Keratinocyte (primary cell): ENCODE results near the gene PTPRN2. TPM values are rescaled to one million over a fixed set of nuclear protein-coding genes. Genes with fewer than 3 reads are reported as not detected.

ENCODE experiments used
- DNase-seq: peaks from one replicate; pipeline ENCODE4 v3.0.0-alpha.2; 2011; ENCODE audit warnings: low read depth, missing footprints, low spot score
- FAIRE-seq: peaks from 2 replicates; lab custom pipeline; 2011; peaks lifted over from hg19 to GRCh38; lab: Jason Lieb, UNC
- H2AFZ ChIP-seq: 2 replicates; pipeline ENCODE4 v1.6.0; 2012; ENCODE audit warnings: low read length, control low read depth, inconsistent platforms; ENCODE audit not compliant: control insufficient read depth
- H3K27ac ChIP-seq: 2 replicates; pipeline ENCODE4 v1.5.1; 2011; ENCODE audit warnings: low read length; ENCODE audit not compliant: control insufficient read depth, insufficient read depth
- H3K27me3 ChIP-seq: 3 replicates; pipeline ENCODE4 v1.6.0; 2011; ENCODE audit warnings: low read length; ENCODE audit not compliant: control insufficient read depth, insufficient read depth; ENCODE audit errors: extremely low read depth
- H3K36me3 ChIP-seq, 2 experiments: 2 replicates in 1 of 2; 3 replicates in 1 of 2; pipeline ENCODE4 v1.5.1; 2011; ENCODE audit warnings: low read length in 2 of 2, mild to moderate bottlenecking in 1 of 2; ENCODE audit not compliant: control insufficient read depth in 2 of 2, insufficient read depth in 2 of 2; ENCODE audit errors: extremely low read depth in 1 of 2
- H3K4me1 ChIP-seq: 3 replicates; pipeline ENCODE4 v1.5.1; 2011; ENCODE audit warnings: low read length; ENCODE audit not compliant: control insufficient read depth, insufficient read depth; ENCODE audit errors: extremely low read depth
- H3K4me2 ChIP-seq: 3 replicates; pipeline ENCODE4 v1.6.0; 2011; ENCODE audit warnings: low read depth, low read length; ENCODE audit not compliant: control insufficient read depth, insufficient read depth; ENCODE audit errors: extremely low read depth
- H3K4me3 ChIP-seq, 3 experiments: fragments of 200-600 bp in 1 of 3; sonication (generic) in 1 of 3; 2 replicates in 2 of 3; 3 replicates in 1 of 3; pipeline ENCODE4 v1.5.1; 2011 to 2016; ENCODE audit warnings: low read length in 3 of 3, mild to moderate bottlenecking in 3 of 3, control low read depth in 2 of 3, inconsistent platforms in 1 of 3, low read depth in 1 of 3, mixed read lengths in 1 of 3, mixed run types in 1 of 3, moderate library complexity in 1 of 3; ENCODE audit not compliant: control insufficient read depth in 2 of 3, insufficient read depth in 2 of 3; ENCODE audit errors: extremely low read depth in 1 of 3
- H3K79me2 ChIP-seq: 2 replicates; pipeline ENCODE4 v1.6.0; 2012; ENCODE audit warnings: low read length; ENCODE audit not compliant: control insufficient read depth, insufficient read depth
- H3K9ac ChIP-seq: 3 replicates; pipeline ENCODE4 v1.6.0; 2011; ENCODE audit warnings: low read length; ENCODE audit not compliant: control insufficient read depth, insufficient read depth; ENCODE audit errors: extremely low read depth
- H3K9me1 ChIP-seq: 3 replicates; pipeline ENCODE4 v1.6.0; 2011; ENCODE audit warnings: low read length; ENCODE audit not compliant: control insufficient read depth, insufficient read depth; ENCODE audit errors: extremely low read depth
- H3K9me3 ChIP-seq: 2 replicates; pipeline ENCODE4 v1.5.1; 2012; ENCODE audit warnings: low read depth, low read length; ENCODE audit not compliant: control insufficient read depth
- H4K20me1 ChIP-seq: 3 replicates; pipeline ENCODE4 v1.6.0; 2011; ENCODE audit warnings: low read length; ENCODE audit not compliant: control insufficient read depth, insufficient read depth; ENCODE audit errors: extremely low read depth
- CTCF ChIP-seq, 3 experiments: IDR thresholded peaks in 1 of 3; conservative IDR thresholded peaks in 1 of 3; optimal IDR thresholded peaks in 1 of 3; 2 replicates in 2 of 3; 3 replicates in 1 of 3; pipeline versions ENCODE3 to v1.5.1; 2011; ENCODE audit warnings: low read length in 3 of 3, mild to moderate bottlenecking in 3 of 3, moderate library complexity in 2 of 3, control low read depth in 1 of 3, inconsistent platforms in 1 of 3; ENCODE audit not compliant: insufficient read depth in 2 of 3; ENCODE audit errors: extremely low read depth in 1 of 3
- EZH2 ChIP-seq: IDR thresholded peaks from one replicate; pipeline ENCODE4 v1.6.1; 2012; ENCODE audit warnings: inconsistent platforms, mild to moderate bottlenecking, low read length, moderate library complexity
- dilution Hi-C: fragments of 300-500 bp; cut with MboI; formaldehyde crosslinking; loops from one replicate; pipeline ENCODE4 v1.7.0; 2020; ENCODE audit warnings: low sequenced_read_pairs; ENCODE audit not compliant: extremely low pct_ligation_motif_present
- polyA plus RNA-seq, 5 experiments: library from polyadenylated mRNA; depleted of rRNA in 3 of 5; stranded (reverse) in 3 of 5; stranded (forward) in 1 of 5; unstranded in 1 of 5; fragments of >200 nt; gene quantifications; 1 replicate in 1 of 5; 2 replicates in 3 of 5; 3 replicates in 1 of 5; pipeline versions ENCODE4 v1.2.1 to v1.2.3, GENCODE V29; 2011 to 2012; ENCODE audit warnings: missing spikeins in 2 of 5, low read depth in 1 of 5, low replicate concordance in 1 of 5

Gene PTPRN2
- polyA plus RNA-seq, 1 donor (not counting 4 experiments of a cell fraction or from before 2014, with no cell fraction given) = not detected

DNA sequence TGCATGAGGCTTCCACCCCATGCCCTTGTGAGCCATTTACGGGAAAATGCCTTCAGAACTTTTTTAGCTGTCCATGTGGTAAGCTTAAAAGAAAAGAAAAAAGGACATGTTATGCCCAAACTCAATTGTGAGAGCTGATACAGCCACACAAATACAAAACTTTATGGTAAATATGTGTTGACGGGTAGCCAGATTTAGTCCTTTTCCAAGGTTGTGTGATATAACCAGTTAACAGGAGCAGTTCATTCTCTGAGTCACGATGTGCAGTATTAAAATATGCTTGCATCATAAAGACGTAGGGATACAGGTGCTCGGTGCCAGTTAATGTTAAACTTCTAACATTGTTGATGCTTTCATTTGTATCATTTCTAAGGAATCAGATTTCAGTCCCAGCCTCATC is 900.5 kb downstream of the PTPRN2 start:
- no peaks in the 10 kb centered on the region for H3K79me2 ChIP-seq
- no peaks in the 10 kb centered on the region for H3K9me1 ChIP-seq
- DNase-seq (no peak), FAIRE-seq (no peak)
- no peak overlapping the region for H2AFZ ChIP-seq
- H3K27me3 ChIP-seq = peaks cover 80% of the 10 kb centered on the region
- no peak overlapping the region for H3K4me3 ChIP-seq
- H3K4me2 ChIP-seq = no peak overlapping the region
- H4K20me1 ChIP-seq = no peaks in the 10 kb centered on the region
- H3K9me3 ChIP-seq = no peaks in the 10 kb centered on the region
- H3K9ac ChIP-seq = no peak overlapping the region
- no peak overlapping the region for H3K27ac ChIP-seq
- TF ChIP-seq CTCF (optimal IDR thresholded peaks at IDR 0.05 in 1 of 3, IDR thresholded peaks at IDR 0.05 in 1 of 3, conservative IDR thresholded peaks at IDR 0.05 in 1 of 3; ENCODE audit: extremely low read depth in 1 of 3, insufficient read depth in 2 of 3, low read length in 3 of 3) (no peak), EZH2 (peak; percentile 76)
- dilution Hi-C loops = no loop called here
- no peaks in the 10 kb centered on the region for H3K36me3 ChIP-seq
- H3K4me1 ChIP-seq = no peaks in the 10 kb centered on the region

DNA sequence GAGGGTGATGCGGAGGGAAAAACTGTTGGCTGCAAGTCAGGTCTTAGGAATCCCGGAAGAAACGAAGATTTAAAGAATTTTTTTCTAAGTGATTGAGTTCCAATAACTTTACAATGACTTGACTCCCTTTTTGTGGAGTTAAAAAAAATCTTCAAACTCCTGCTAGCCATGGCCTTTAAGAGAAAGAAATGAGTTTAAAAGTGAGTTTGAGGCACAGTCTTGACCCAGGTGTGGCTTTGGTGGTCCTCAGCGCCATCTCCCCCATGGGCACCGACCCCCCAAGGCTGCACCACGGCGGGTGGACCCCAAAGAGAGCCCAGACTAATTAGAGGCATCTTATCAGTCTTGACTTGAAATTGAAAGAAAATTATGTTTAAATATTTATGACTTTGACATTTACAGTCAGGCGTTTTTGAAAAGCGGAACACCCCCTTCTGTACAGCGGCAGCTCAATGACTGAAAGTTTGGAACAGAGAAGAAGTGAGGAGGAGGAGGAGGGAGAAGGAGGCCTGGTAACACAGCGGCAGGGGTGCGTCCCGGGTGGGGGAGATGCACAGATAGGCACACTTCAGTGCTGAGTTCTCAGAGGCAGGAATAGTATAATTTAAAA is 901.2 kb downstream of the PTPRN2 start:
- dilution Hi-C loops = no loop called here
- Histone ChIP-seq H3K27ac (no peak overlapping the region), H4K20me1 (no peaks in the 10 kb centered on the region), H3K27me3 (peaks cover 78% of the 10 kb centered on the region), H3K9me3 (no peaks in the 10 kb centered on the region), H3K4me3 (no peak overlapping the region), H3K4me1 (no peaks in the 10 kb centered on the region), H3K36me3 (no peaks in the 10 kb centered on the region), H3K9me1 (no peaks in the 10 kb centered on the region), H3K4me2 (no peak overlapping the region), H2AFZ (no peak overlapping the region), H3K79me2 (no peaks in the 10 kb centered on the region), H3K9ac (no peak overlapping the region)
- DNase-seq (no peak), FAIRE-seq (no peak)
- TF ChIP-seq EZH2 (no peak), CTCF (optimal IDR thresholded peaks at IDR 0.05 in 1 of 3, IDR thresholded peaks at IDR 0.05 in 1 of 3, conservative IDR thresholded peaks at IDR 0.05 in 1 of 3; ENCODE audit: extremely low read depth in 1 of 3, insufficient read depth in 2 of 3, low read length in 3 of 3) (no peak)
